Endothelial cell of umbilical vein (primary cell): ENCODE data around the gene HHATL. TPM values are rescaled to one million over a fixed set of nuclear protein-coding genes. Genes with fewer than 3 reads are reported as not detected.

ENCODE experiments used
- BruUV-seq: library from RNA; stranded (reverse); fragments of 400-500 nt; replicated peaks from 2 replicates; lab custom pipeline; 2021; lab: Mats Ljungman, UMichigan
- CTCF ChIA-PET: fragments of 300-600, 350-600 bp; sonication (Branson Sonifier 250); formaldehyde crosslinking; loops from one replicate; lab custom pipeline; 2021; ENCODE audit warnings: antibody characterized with exemption, inconsistent platforms; lab: Charles Lee
- POLR2A ChIA-PET: fragments of 300-600, 350-600 bp; sonication (Branson Sonifier 250); formaldehyde crosslinking; loops from one replicate; lab custom pipeline; 2021; ENCODE audit warnings: antibody characterized with exemption, inconsistent platforms; lab: Charles Lee
- DNase-seq: peaks from one replicate; pipeline ENCODE4 v3.0.0-alpha.2; 2011; ENCODE audit warnings: low read depth, low spot score
- FAIRE-seq: peaks from 2 replicates; lab custom pipeline; 2011; peaks lifted over from hg19 to GRCh38; lab: Jason Lieb, UNC
- H2AFZ ChIP-seq: 2 replicates; pipeline ENCODE4 v1.6.0; 2012; ENCODE audit warnings: low read depth, low read length, control low read depth, inconsistent platforms
- H3K27ac ChIP-seq: 2 replicates; pipeline ENCODE4 v1.5.1; 2011; ENCODE audit warnings: low read depth, mild to moderate bottlenecking, control low read depth, low read length, moderate library complexity; ENCODE audit not compliant: insufficient read depth
- H3K27me3 ChIP-seq, 2 experiments: 2 replicates each; pipeline versions ENCODE4 v1.6.0 to v1.6.1; 2011; ENCODE audit warnings: low read length in 2 of 2, mixed read lengths in 1 of 2; ENCODE audit not compliant: control insufficient read depth in 2 of 2, insufficient read depth in 2 of 2
- H3K36me3 ChIP-seq, 2 experiments: 2 replicates in 1 of 2; 3 replicates in 1 of 2; pipeline ENCODE4 v1.5.1; 2011; ENCODE audit warnings: low read length in 2 of 2, mild to moderate bottlenecking in 1 of 2, moderate library complexity in 1 of 2; ENCODE audit not compliant: control insufficient read depth in 2 of 2, insufficient read depth in 2 of 2; ENCODE audit errors: extremely low read depth in 1 of 2
- H3K4me1 ChIP-seq: 3 replicates; pipeline ENCODE4 v1.5.1; 2011; ENCODE audit warnings: mild to moderate bottlenecking, low read length; ENCODE audit not compliant: control insufficient read depth, insufficient read depth; ENCODE audit errors: extremely low read depth
- H3K4me2 ChIP-seq: 2 replicates; pipeline ENCODE4 v1.6.1; 2011; ENCODE audit warnings: low read length, control low read depth, mixed read lengths; ENCODE audit not compliant: insufficient read depth
- H3K4me3 ChIP-seq, 3 experiments: fragments of 200-600 bp in 1 of 3; sonication (generic), shearing (Covaris generic) in 1 of 3; replicated peaks in 1 of 3; 2 replicates each; pipeline ENCODE4 v1.5.1; 2011 to 2016; ENCODE audit warnings: control low read depth in 3 of 3, low read length in 3 of 3, mild to moderate bottlenecking in 2 of 3, inconsistent platforms in 1 of 3, low read depth in 1 of 3, moderate library complexity in 1 of 3; ENCODE audit not compliant: insufficient read depth in 1 of 3
- H3K79me2 ChIP-seq: 2 replicates; pipeline ENCODE4 v1.6.0; 2012; ENCODE audit warnings: low read length, inconsistent platforms; ENCODE audit not compliant: control insufficient read depth, insufficient read depth
- H3K9ac ChIP-seq: replicated peaks from 2 replicates; pipeline ENCODE3; 2011; ENCODE audit warnings: low read length, control low read depth; ENCODE audit not compliant: insufficient read depth; ENCODE audit errors: extremely low read depth
- H3K9me1 ChIP-seq: replicated peaks from 3 replicates; pipeline ENCODE4 v1.6.0; 2011; ENCODE audit warnings: mild to moderate bottlenecking, low read length; ENCODE audit not compliant: control insufficient read depth, insufficient read depth; ENCODE audit errors: extremely low read depth
- H3K9me3 ChIP-seq: replicated peaks from 2 replicates; pipeline ENCODE4 v1.5.1; 2012; ENCODE audit warnings: low read length, inconsistent platforms; ENCODE audit not compliant: control insufficient read depth, insufficient read depth
- H4K20me1 ChIP-seq: replicated peaks from 2 replicates; pipeline ENCODE3; 2011; ENCODE audit warnings: mild to moderate bottlenecking, low read length; ENCODE audit not compliant: control insufficient read depth, insufficient read depth; ENCODE audit errors: extremely low read depth
- CTCF ChIP-seq, 2 donors: IDR thresholded peaks; 1 replicate in 1 of 2; 2 replicates in 1 of 2; pipeline ENCODE4 v1.5.1; 2011; ENCODE audit warnings: low read length in 2 of 2, mild to moderate bottlenecking in 2 of 2, moderate library complexity in 2 of 2, control low read depth in 1 of 2, inconsistent platforms in 1 of 2, low read depth in 1 of 2; ENCODE audit not compliant: insufficient read depth in 1 of 2; ENCODE audit errors: extremely low read depth in 1 of 2
- EZH2 ChIP-seq: IDR thresholded peaks from 2 replicates; pipeline ENCODE4 v1.6.1; 2012; ENCODE audit warnings: borderline replicate concordance, low read depth, mild to moderate bottlenecking, moderate library complexity, low read length, inconsistent platforms; ENCODE audit not compliant: severe bottlenecking
- FOS ChIP-seq: IDR thresholded peaks from 2 replicates; pipeline ENCODE4 v1.6.1; 2011; ENCODE audit warnings: mild to moderate bottlenecking, low read length, moderate library complexity, borderline replicate concordance; ENCODE audit not compliant: insufficient read depth
- GATA2 ChIP-seq: IDR thresholded peaks from 2 replicates; pipeline ENCODE4 v1.7.0; 2011; ENCODE audit warnings: low read depth, mild to moderate bottlenecking, moderate library complexity, mixed read lengths, low read length; ENCODE audit not compliant: insufficient read length, insufficient read depth
- JUN ChIP-seq: IDR thresholded peaks from 2 replicates; pipeline ENCODE4 v1.6.1; 2011; ENCODE audit warnings: borderline replicate concordance, low read depth; ENCODE audit not compliant: insufficient read length, insufficient read depth
- MAX ChIP-seq: IDR thresholded peaks from 2 replicates; pipeline ENCODE4 v1.6.1; 2011; ENCODE audit not compliant: insufficient read depth, insufficient read length
- MYC ChIP-seq: IDR thresholded peaks from one replicate; pipeline ENCODE4 v1.6.1; 2011; ENCODE audit warnings: mild to moderate bottlenecking, low read depth, low read length
- POLR2A ChIP-seq: IDR thresholded peaks from 2 replicates; pipeline ENCODE4 v1.6.1; 2012; ENCODE audit warnings: low read depth, mild to moderate bottlenecking, control low read depth, low read length
- POLR2AphosphoS5 ChIP-seq: IDR thresholded peaks from 2 replicates; pipeline ENCODE4 v1.6.1; 2012; ENCODE audit warnings: low read depth, mild to moderate bottlenecking, control low read depth, low read length, moderate library complexity; ENCODE audit not compliant: insufficient read depth
- dilution Hi-C: fragments of 300-500 bp; cut with MboI; formaldehyde crosslinking; loops from one replicate; pipeline ENCODE4 v1.15.0; 2019; ENCODE audit warnings: low sequenced_read_pairs; ENCODE audit not compliant: extremely low pct_ligation_motif_present
- intact Hi-C: fragments of 100-400 bp; cut with micrococcal nuclease; formaldehyde crosslinking; loops from one replicate; pipeline ENCODE4 v1.10.0; 2022
- polyA plus RNA-seq, 4 experiments: library from polyadenylated mRNA; depleted of rRNA in 3 of 4; stranded (reverse) in 3 of 4; unstranded in 1 of 4; fragments of >200 nt; gene quantifications; 2 replicates each; pipeline versions ENCODE4 v1.2.1 to v1.2.3, GENCODE V29; 2011 to 2012; ENCODE audit warnings: missing spikeins in 1 of 4
- total RNA-seq: library from RNA; stranded (reverse); gene quantifications from 2 replicates; pipeline ENCODE4 v1.2.3, GENCODE V29; 2021

HHATL gene
- total and polyA plus RNA-seq, 2 donors (not counting 3 experiments of a cell fraction or from before 2014, with no cell fraction given), result not detected

- TF ChIP-seq POLR2A (no peak), MYC (no peak), EZH2 (no peak), POLR2AphosphoS5 (no peak), JUN (no peak), GATA2 (no peak), FOS (no peak), MAX (no peak), CTCF (IDR thresholded peaks at IDR 0.05; ENCODE audit: extremely low read depth in 1 of 2, insufficient read depth in 1 of 2, low read depth in 1 of 2, low read length in 2 of 2) (no peak)
- Histone ChIP-seq H3K27ac (no peak overlapping the region), H3K79me2 (peaks cover 21% of the 10 kb centered on the region), H3K4me2 (no peak overlapping the region), H3K27me3 (no peaks in the 10 kb centered on the region), H3K9ac (no peak overlapping the region), H3K4me3 (no peak overlapping the region), H3K9me1 (no peaks in the 10 kb centered on the region), H3K9me3 (no peaks in the 10 kb centered on the region), H2AFZ (no peak overlapping the region), H3K36me3 (peaks cover 10 to 17% of the 10 kb centered on the region in 2 experiments), H3K4me1 (peaks cover 22% of the 10 kb centered on the region), H4K20me1 (peaks cover under 1% of the 10 kb centered on the region)
- DNase-seq (no peak), FAIRE-seq (no peak)
- intact Hi-C loops, result no loop called here
- dilution Hi-C loops, result no loop called here
- no TSS peak for BruUV-seq
- ChIA-PET CTCF (interaction anchor here (1.0 to 1.1 kb wide), 2 partner anchors 36 to 39 kb away, joined by 3 to 4 read pairs; no protein-coding TSS in a partner anchor), POLR2A (no interaction called here)
These were observed 52.8 kb downstream of the HHATL start for GRCh38 chr3:42649783-42650182.
